Measurements from ENCODE around the gene LMX1B.
"Not testable (repeated sequence)": the region's sequence is repeated elsewhere in the genome, so short reads cannot be mapped to it uniquely, and the experiment has no call there.

Gene LMX1B

DNA sequence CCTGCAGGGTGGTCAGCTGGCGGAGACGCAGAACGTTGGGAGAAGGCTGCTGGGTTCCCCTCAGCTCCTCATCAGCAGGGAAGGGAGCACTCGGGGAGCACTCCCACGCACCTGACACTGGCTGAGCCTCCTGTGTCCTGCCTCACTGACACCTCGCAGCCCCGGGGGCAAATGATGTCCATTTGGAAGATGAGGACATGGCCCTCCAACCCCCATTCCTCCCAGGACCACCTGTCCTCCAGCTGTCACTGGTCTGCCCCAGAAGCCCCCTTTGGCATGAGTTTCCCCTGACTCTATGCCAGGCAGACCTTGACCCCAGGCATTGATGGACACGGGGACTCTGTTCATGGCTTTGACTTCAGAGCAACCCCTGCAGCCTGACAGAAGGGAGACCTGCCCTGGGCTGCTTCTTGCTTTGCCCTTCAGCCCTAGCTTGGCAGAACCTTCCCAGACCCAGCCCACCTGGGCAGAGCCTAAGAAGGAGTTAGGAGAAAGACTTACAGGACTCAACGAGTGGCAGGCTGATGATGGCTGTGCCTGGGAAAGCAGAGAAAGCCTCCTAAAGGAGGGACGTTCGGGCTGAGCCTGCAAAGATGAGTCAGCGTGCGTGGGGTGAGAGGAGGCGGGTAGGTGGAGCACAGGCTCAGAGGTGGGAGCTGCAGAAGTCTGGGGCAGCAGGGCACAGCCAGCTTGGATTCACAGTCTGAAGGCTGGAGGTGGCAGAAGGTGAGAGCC is 90.6 kb downstream of the LMX1B start:
- no peak overlapping the region for H3K4me3 ChIP-seq (ENCODE audit: low read depth in 1 of 2, low read length in 1 of 2)
- TF ChIP-seq, protein P1, sequence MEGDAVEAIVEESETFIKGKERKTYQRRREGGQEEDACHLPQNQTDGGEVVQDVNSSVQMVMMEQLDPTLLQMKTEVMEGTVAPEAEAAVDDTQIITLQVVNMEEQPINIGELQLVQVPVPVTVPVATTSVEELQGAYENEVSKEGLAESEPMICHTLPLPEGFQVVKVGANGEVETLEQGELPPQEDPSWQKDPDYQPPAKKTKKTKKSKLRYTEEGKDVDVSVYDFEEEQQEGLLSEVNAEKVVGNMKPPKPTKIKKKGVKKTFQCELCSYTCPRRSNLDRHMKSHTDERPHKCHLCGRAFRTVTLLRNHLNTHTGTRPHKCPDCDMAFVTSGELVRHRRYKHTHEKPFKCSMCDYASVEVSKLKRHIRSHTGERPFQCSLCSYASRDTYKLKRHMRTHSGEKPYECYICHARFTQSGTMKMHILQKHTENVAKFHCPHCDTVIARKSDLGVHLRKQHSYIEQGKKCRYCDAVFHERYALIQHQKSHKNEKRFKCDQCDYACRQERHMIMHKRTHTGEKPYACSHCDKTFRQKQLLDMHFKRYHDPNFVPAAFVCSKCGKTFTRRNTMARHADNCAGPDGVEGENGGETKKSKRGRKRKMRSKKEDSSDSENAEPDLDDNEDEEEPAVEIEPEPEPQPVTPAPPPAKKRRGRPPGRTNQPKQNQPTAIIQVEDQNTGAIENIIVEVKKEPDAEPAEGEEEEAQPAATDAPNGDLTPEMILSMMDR (IDR thresholded peaks at IDR 0.05), result no peak
- peaks cover 3 to 4% of the 10 kb centered on the region in 2 experiments for H3K4me1 ChIP-seq (ENCODE audit: control insufficient read depth in 1 of 2, insufficient read depth in 1 of 2, low read depth in 1 of 2, low read length in 1 of 2)
- no peaks in the 10 kb centered on the region for H3K9me3 ChIP-seq
- no peak overlapping the region for H3K27ac ChIP-seq
- no peaks in the 10 kb centered on the region for H3K36me3 ChIP-seq
- H3K27me3 ChIP-seq, result peaks cover 81% of the 10 kb centered on the region

DNA sequence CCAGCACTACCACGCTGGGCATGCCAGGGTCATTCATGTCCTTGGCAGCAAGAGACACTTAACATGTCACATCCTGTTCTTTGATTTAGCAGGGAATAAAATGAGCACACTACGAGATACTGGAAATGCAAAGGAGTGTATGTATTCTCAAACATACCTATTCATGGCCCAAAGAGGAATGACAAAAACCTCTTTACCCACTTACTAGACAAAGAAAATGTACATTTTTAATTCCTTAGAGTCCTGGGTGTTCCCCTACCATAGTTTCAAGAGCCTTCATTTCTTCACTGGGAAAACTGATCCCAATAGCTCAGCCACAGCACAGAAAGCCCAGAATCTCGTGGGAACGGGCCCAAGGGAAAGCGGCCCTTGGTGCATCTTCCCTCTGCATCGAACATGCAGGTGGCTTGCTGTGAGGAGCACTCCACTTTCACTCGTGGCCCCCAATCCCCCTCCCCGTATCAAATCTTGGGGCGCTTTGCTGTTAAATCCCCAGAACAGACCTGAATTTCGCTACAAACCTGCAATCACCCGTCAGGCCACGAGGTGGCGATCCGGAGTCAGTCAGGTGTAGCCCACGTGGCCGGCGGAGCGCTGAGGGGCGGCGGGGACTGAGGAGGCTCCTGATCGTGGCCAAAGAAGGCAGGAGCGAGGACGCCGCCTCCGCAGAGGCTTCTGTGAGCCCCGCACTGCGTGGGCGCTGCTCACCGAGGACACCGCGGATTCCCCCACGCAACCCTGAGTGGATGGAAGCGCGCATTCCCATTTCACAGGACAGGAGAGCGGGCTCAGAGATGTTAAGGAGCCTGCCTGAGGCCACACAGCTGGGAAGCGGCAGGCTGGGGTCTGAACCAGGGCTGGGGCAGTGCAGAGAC is 91.4 kb downstream of the LMX1B start:
- Histone ChIP-seq H3K27ac (no peak overlapping the region), H3K4me3 (ENCODE audit: low read depth in 1 of 2, low read length in 1 of 2) (no peak overlapping the region), H3K4me1 (ENCODE audit: control insufficient read depth in 1 of 2, insufficient read depth in 1 of 2, low read depth in 1 of 2, low read length in 1 of 2) (peaks cover 3 to 4% of the 10 kb centered on the region in 2 experiments), H3K9me3 (no peaks in the 10 kb centered on the region), H3K36me3 (no peaks in the 10 kb centered on the region), H3K27me3 (peaks cover 81% of the 10 kb centered on the region)
- TF ChIP-seq, protein P1 (IDR thresholded peaks at IDR 0.05), result peak; percentile 69

DNA sequence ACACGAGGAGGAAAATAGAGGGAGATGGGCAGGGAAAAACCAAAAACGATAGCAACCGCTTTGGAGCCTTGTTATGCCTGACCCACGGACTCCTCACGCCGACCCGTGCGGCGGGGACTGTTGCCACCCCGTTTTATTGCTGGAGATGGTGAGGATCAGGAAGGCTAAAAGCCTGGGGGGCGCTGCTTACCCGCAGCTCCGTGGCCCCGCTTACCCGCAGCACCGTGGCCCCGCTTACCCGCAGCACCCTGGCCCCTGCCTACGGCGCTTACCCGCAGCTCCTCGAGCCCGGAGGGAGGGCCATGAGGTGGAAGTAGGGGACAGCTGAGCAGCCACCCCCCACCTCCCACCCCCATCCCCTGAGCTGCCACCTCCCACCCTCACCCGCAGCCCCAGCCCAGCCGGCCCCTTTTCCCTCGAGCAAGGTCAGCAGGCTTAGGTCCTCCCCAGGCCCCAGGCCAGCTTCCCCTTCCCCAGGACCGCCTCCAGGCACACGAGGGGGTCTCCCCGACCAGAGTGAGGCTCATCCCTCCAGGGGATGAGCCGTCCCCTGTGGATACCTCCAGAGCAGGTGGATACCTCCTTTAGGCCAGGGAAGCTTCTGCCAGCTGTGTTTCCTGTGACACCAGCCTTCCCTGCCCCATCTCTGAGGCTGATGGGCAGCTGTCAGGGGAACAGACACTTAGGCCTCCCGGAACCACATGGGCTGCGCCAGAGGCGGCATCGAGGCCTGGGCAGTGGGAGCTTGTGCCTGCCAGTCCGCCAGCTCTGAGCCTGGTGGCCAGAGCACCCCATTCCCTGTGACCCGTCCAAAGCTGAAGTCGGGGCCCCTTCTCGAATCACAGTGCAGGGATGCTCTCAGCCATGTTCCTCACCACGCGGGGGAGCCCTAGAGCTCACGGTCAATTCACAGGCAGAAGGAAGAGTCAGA is 92.3 kb downstream of the LMX1B start:
- H3K4me1 ChIP-seq (ENCODE audit: control insufficient read depth in 1 of 2, insufficient read depth in 1 of 2, low read depth in 1 of 2, low read length in 1 of 2), result peaks cover 3 to 4% of the 10 kb centered on the region in 2 experiments
- H3K9me3 ChIP-seq, result no peaks in the 10 kb centered on the region
- H3K27ac ChIP-seq, result no peak overlapping the region
- no peak overlapping the region for H3K4me3 ChIP-seq (ENCODE audit: low read depth in 1 of 2, low read length in 1 of 2)
- H3K36me3 ChIP-seq, result no peaks in the 10 kb centered on the region
- peaks cover 81% of the 10 kb centered on the region for H3K27me3 ChIP-seq
- TF ChIP-seq, protein P1 (IDR thresholded peaks at IDR 0.05), result peak; percentile 23

DNA sequence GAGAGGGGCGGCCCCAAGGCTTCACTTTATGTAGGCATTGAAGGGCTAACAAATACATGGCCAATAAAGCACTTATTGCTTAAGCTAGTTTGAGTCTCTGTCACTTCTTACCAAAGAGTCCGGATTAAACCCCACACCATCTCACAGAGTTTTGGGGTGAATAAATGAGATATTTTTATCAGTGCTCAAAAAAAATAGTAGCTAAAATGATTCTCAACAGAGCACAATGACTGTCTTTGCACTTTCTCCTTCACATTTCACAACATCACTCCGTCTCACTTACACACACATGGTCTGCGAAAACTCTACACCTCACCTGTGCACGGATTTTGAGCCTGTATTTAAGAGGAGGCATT is 92.9 kb downstream of the LMX1B start:
- Histone ChIP-seq H3K36me3 (no peaks in the 10 kb centered on the region), H3K4me1 (ENCODE audit: control insufficient read depth in 1 of 2, insufficient read depth in 1 of 2, low read depth in 1 of 2, low read length in 1 of 2) (peaks cover 3 to 4% of the 10 kb centered on the region in 2 experiments), H3K27me3 (peaks cover 75% of the 10 kb centered on the region), H3K27ac (no peak overlapping the region), H3K4me3 (ENCODE audit: low read depth in 1 of 2, low read length in 1 of 2) (no peak overlapping the region), H3K9me3 (no peaks in the 10 kb centered on the region)
- TF ChIP-seq, protein P1 (IDR thresholded peaks at IDR 0.05), result no peak

DNA sequence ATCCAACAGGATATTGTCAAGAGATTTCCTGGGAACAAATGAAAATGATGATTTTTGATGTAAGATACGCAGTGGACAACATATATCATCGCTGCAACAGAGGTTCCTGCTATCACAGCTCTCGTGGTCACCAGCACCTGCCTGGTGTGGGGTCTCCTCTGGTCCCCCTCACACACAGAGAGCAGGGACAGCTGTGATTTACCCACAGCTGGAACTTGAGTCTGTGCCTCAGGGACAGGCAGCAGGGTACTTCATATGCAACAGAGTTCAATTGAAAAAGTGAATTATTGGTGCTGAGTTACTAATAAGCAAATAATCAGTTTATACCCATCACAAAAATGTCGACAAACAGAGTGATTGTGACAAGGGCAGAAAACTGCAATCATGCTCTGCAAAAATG is 93.4 kb downstream of the LMX1B start:
- Histone ChIP-seq H3K27ac (no peak overlapping the region), H3K27me3 (peaks cover 71% of the 10 kb centered on the region), H3K4me1 (ENCODE audit: control insufficient read depth in 1 of 2, insufficient read depth in 1 of 2, low read depth in 1 of 2, low read length in 1 of 2) (peaks cover 3 to 4% of the 10 kb centered on the region in 2 experiments), H3K36me3 (no peaks in the 10 kb centered on the region), H3K9me3 (no peaks in the 10 kb centered on the region), H3K4me3 (ENCODE audit: low read depth in 1 of 2, low read length in 1 of 2) (no peak overlapping the region)
- TF ChIP-seq, protein P1 (IDR thresholded peaks at IDR 0.05), result no peak

DNA sequence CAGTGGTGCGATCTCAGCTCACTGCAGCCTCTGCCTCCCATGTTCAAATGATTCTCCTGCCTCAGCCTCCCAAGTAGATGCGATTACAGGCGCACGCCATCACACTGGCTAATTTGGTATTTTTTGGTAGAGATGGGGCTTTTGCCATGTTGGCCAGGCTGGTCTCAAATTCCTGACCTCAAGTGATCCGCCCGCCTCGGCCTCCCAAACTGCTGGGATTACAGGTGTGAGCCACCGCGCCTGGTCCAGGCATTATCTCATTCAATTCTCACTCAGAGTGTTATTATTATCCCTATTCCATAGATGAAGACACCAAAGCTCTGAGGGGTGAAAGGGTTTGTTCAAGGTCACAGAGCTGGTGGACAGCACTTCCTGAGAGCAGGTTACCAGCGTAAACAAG is 94.0 kb downstream of the LMX1B start:
- not testable (repeated sequence) for H3K36me3 ChIP-seq; H3K9me3 ChIP-seq; H3K27ac ChIP-seq; H3K4me1 ChIP-seq (ENCODE audit: control insufficient read depth in 1 of 2, insufficient read depth in 1 of 2, low read depth in 1 of 2, low read length in 1 of 2); H3K4me3 ChIP-seq (ENCODE audit: low read depth in 1 of 2, low read length in 1 of 2)
- H3K27me3 ChIP-seq, result peaks cover 65% of the 10 kb centered on the region
